ENCODE results near the gene PCNT. TPM values are rescaled to one million over a fixed set of nuclear protein-coding genes. Genes with fewer than 3 reads are reported as not detected.
"Not testable (repeated sequence)": the region's sequence is repeated elsewhere in the genome, so short reads cannot be mapped to it uniquely, and the experiment has no call there.

PCNT gene
- total RNA-seq, 2 donors from 2014 or later, result 52.8 to 63.4 TPM

DNA sequence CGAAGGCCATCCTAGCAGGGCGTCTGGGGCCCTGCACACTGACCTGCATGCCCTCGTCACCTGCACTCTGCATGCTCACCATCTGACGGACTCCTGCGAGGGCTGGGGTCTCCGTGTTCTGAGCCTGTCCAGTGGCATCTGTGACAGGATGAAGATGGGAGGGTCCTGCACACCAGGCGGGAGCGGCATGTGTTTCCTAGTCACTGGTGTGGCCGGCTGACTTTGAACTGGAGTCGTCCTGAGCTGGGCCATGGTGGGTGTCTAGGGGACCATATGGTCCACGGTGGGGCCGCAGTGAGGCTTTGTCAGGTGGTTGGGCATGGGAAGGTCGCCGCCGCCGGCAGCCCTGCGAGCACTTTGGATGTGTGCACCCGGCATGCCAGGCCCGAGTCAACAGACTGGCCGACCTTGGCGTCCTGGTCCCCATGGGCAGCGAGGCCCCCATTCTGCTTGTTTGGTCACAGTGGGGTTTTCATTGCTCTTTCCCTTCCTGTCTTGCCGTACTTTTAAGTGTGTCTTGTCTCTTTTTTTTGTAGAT lies 118.1 kb downstream of the PCNT start:
- no peak for ATAC-seq
- Mint-ChIP-seq H3K27ac (peak overlapping the region in 1 of 2 donors; percentile 54), H3K9me3 (no peaks in the 10 kb centered on the region), H3K36me3 (peaks cover 7 to 20% of the 10 kb centered on the region in 2 donors)
- no peak for DNase-seq (ENCODE audit: low spot score in 2 of 2)

DNA sequence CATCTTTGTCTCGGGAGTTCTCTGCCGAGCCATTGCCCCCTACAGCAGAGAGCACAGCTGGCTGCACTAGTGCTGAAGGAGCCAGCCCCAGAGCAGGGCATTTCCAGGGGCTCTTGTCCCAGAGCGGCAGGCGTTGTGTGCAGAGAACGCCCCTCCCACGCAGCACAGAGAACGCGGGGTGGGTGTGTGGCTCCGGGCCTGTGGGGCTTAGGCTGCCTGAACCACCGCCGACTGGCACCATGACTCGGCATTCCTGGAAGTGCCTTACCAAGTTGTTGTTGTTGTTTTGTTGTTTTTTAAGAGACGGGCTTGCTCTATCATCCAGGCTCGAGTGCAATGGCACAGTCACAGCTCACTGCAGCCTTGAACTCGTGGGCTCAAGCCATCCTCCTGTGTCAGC lies 119.0 kb downstream of the PCNT start:
- no peak for ATAC-seq
- Mint-ChIP-seq H3K27ac (peak overlapping the region; percentile 54 to 68), H3K36me3 (peaks cover 0 to 20% of the 10 kb centered on the region in 2 donors), H3K9me3 (peaks cover 0 to 4% of the 10 kb centered on the region in 2 donors)
- no peak for DNase-seq (ENCODE audit: low spot score in 2 of 2)

DNA sequence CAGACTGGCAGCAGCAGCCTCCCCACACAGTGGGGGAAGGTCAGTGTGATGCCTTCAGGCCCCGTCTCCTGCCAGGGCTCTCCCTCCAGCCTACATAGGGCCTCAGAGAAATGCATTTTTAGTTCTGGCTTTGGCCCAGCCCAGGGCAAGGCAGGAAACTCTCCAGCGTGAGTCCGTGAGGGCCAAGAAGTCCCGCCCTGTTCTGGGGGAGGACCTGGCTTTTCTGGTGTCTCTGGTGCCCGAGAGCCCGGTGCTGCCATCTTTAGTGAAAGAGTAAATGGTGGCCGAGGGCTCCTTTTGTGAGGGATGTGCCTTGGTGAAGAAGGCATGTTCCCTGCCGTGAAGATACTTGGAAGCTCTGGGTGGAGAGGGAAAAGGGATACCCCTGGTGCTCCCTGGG lies 120.0 kb downstream of the PCNT start:
- DNase-seq (ENCODE audit: low spot score in 2 of 2) (no peak), ATAC-seq (no peak)
- H3K36me3 Mint-ChIP-seq, result peaks cover 7 to 29% of the 10 kb centered on the region in 2 donors
- peak overlapping the region; percentile 39 to 54 for H3K27ac Mint-ChIP-seq
- H3K9me3 Mint-ChIP-seq, result peaks cover 5 to 9% of the 10 kb centered on the region in 2 donors

DNA sequence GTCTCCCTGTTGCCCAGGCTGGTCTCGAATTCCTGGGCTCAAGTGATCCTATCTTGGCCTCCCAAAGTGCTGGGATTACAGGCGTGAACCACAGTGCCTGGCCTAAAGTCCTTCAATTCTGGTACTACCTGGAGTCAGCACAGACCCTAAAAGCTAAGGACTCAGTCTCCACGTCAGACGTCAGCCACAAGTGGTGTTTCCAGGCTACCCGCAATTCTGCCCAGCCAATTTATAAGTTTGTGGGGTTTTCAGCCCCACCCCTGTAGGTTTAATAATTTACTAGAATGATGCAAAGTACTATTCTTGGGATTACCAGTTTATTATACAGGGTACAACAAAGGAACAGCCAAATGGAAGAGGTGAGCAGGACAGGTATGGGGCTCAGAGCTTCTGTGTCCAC lies 124.2 kb downstream of the PCNT start:
- DNase-seq (ENCODE audit: low spot score in 2 of 2) (no peak), ATAC-seq (no peak)
- Mint-ChIP-seq H3K36me3 (peaks cover 7 to 29% of the 10 kb centered on the region in 2 donors), H3K27ac (peak overlapping the region in 1 of 2 donors; percentile 60), H3K9me3 (peaks cover 5 to 9% of the 10 kb centered on the region in 2 donors)

DNA sequence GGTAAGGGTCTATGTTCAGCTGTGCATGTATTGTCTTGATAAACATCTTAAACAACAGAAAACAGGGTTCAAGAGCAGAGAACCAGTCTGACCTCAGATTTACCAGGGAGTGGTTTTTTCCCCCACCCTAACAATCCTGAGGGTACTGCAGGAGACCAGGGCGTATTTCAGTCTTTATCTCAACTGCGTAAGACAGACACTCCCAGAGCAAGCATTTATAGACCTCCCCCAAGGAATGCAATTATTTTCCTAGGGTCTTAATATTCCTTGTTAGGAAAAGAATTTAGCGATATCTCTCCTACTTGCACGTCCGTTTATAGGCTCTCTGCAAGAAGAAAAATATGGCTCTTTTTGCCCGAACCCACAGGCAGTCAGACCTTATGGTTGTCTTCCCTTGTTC lies 124.9 kb downstream of the PCNT start:
- not testable (repeated sequence) for ATAC-seq; DNase-seq (ENCODE audit: low spot score in 2 of 2)

GRCh38 chr21:46452710-46453109 lies 128.8 kb downstream of the PCNT start:
- Mint-ChIP-seq H3K27ac (no peak overlapping the region), H3K36me3 (peaks cover 10 to 29% of the 10 kb centered on the region in 2 donors), H3K9me3 (peaks cover 5 to 6% of the 10 kb centered on the region in 2 donors)
- DNase-seq (ENCODE audit: low spot score in 2 of 2), result no peak
- ATAC-seq, result no peak

More for the DNA sequence above, 124.9 kb downstream of the PCNT start:
- not testable (repeated sequence) for H3K27ac Mint-ChIP-seq, H3K9me3 Mint-ChIP-seq
- peaks cover 7 to 29% of the 10 kb centered on the region in 2 donors for H3K36me3 Mint-ChIP-seq

- ATAC-seq (no peak), DNase-seq (ENCODE audit: low spot score in 2 of 2) (no peak)
- Mint-ChIP-seq H3K27ac (no peak overlapping the region), H3K36me3 (peaks cover 9 to 17% of the 10 kb centered on the region in 2 donors), H3K9me3 (no peaks in the 10 kb centered on the region)
These were observed 130.2 kb downstream of the PCNT start for GRCh38 chr21:46454142-46454541.

- ATAC-seq (no peak), DNase-seq (ENCODE audit: low spot score in 2 of 2) (no peak)
- peaks cover 9 to 14% of the 10 kb centered on the region in 2 donors for H3K36me3 Mint-ChIP-seq
- peak overlapping the region in 1 of 2 donors; percentile 17 for H3K27ac Mint-ChIP-seq
- no peaks in the 10 kb centered on the region for H3K9me3 Mint-ChIP-seq
These were observed 130.9 kb downstream of the PCNT start for GRCh38 chr21:46454634-46455390.

DNA sequence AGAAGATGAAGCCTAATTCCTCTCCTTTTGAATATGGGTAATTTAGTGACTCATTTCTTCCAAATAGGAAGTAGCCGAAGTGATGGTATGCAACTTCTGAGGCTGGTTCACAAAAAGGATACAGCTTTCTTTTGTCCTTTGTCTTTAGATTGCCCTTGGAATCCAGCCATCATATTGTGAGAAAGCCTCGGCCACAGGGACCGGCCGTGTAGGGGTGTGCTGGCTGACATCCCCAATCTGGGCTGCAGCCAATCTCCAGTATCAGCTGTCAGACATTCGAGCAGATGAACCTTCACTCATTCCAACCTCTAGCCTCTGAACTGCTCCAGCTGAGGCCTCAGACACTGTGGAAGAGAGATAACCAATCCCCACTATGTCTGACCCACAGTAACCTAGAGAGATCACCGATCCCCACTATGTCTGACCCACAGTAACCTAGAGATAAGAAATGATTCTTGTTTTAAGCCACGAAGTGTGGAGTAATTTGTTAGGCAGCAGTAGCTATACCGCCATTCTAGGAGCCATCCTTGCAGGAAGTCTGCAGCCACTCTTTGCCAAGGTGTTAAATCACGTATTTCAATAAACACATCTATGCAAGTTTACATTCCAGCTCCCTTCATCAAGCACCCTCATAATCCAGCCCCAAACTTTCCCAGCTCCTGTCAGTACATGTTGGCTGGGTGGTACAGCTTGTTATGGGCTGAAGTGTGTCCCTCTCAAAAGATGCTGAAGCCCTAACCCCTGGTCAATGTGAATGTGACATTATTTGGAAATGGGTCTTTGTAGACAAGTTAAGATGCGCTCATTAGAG lies 131.8 kb downstream of the PCNT start:
- H3K9me3 Mint-ChIP-seq, result no peaks in the 10 kb centered on the region
- DNase-seq (ENCODE audit: low spot score in 2 of 2) (no peak), ATAC-seq (no peak)
- H3K36me3 Mint-ChIP-seq, result peaks cover 4 to 9% of the 10 kb centered on the region in 2 donors
- peak overlapping the region in 1 of 2 donors; percentile 22 for H3K27ac Mint-ChIP-seq

DNA sequence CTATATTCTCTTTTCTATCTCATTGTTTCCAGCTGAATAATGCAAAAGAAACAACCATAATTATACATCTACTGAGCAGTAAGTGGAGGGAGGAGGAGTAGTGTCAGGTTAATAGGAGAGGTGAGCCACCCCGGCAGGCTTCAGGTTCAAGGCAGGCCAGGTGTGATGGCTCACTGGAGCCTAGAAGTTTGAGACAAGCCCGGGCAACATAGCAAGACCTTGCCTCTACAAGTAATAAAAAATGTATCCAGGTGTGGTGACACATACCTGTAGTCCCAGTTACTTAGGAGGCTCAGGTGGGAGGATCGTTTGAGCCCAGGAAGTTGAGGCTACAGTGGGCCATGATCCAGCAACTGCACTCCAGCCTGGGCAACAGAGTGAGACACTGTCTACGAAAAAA lies 132.8 kb downstream of the PCNT start:
- no peak for ATAC-seq
- no peak for DNase-seq (ENCODE audit: low spot score in 2 of 2)
- Mint-ChIP-seq H3K9me3 (no peaks in the 10 kb centered on the region), H3K36me3 (peaks cover 0 to 9% of the 10 kb centered on the region in 2 donors), H3K27ac (no peak overlapping the region)

DNA sequence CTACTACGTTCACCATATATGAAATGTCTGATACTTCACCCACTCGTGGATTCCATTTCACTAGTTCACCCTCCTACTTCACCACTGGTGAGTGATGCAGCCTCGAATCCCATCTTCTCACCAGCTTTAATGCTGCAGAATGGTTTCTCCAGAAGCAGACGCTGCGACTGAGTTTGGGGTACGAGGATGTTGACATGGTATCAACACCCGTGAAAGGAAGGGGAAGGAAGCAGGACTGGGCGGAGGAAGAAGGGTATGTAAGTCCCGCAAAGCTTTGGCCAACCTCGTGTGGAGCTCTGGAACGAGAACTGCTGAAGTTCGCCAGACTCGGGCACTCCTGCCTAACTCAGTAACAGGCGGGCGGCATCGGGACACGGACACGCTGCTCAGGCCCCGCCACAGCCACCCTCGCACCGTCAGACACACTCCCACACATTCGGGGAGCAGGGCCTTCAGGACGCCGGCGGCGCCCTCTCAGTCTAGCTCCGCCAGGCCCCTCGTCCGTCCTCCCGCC lies 133.9 kb downstream of the PCNT start:
- ATAC-seq (peak; percentile 25 to 35), DNase-seq (ENCODE audit: low spot score in 2 of 2) (peak in 1 of 2 donors; percentile 42)
- Mint-ChIP-seq H3K36me3 (peaks cover 0 to 9% of the 10 kb centered on the region in 2 donors), H3K27ac (peak overlapping the region; percentile 92 to 96), H3K9me3 (no peaks in the 10 kb centered on the region)

GRCh38 chr21:46458315-46459023 lies 134.5 kb downstream of the PCNT start, which contains the start of gene DIP2A:
Gene DIP2A, plus strand, starts transcription at chr21:46458891. Its CDS starts 241 bp downstream, at chr21:46459132.
- DNase-seq (ENCODE audit: low spot score in 2 of 2), result peak; percentile 95 to 97
- peak within 1 kb of the TSS; percentile 92 to 96 for H3K27ac Mint-ChIP-seq
- peaks cover 0 to 9% of the 10 kb centered on the region in 2 donors for H3K36me3 Mint-ChIP-seq
- H3K9me3 Mint-ChIP-seq, result no peaks in the 10 kb centered on the region
- peak; percentile 97 for ATAC-seq

GRCh38 chr21:46459024-46459355 lies 135.0 kb downstream of the PCNT start:
- Mint-ChIP-seq H3K36me3 (peaks cover 0 to 9% of the 10 kb centered on the region in 2 donors), H3K9me3 (no peaks in the 10 kb centered on the region), H3K27ac (peak overlapping the region in 1 of 2 donors; percentile 92)
- no peak for ATAC-seq
- DNase-seq (ENCODE audit: low spot score in 2 of 2), result no peak

- H3K36me3 Mint-ChIP-seq, result peaks cover 0 to 9% of the 10 kb centered on the region in 2 donors
- peak overlapping the region; percentile 92 to 96 for H3K27ac Mint-ChIP-seq
- DNase-seq (ENCODE audit: low spot score in 2 of 2), result peak; percentile 23 to 56
- H3K9me3 Mint-ChIP-seq, result no peaks in the 10 kb centered on the region
- no peak for ATAC-seq
These were observed 135.6 kb downstream of the PCNT start for GRCh38 chr21:46459356-46460112.

DNA sequence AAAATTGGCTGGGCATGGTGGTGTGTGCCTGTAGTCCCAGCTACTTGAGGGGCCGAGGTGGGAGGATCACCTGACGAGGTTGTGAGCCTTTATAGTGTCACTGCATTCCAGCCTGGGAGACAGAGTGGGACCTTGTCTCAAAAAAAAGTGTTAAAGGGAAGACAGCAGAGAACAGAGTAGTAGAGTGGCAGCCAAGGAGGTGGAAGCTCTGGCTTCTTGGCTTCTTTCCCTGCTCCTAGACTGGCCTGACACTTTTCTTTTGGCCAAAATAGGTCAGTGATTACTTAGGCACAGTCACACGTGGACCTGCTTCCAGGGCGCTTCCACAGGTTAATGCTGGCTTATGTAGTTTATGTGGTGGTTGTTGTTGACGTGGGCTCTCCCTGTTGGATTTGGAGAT lies 138.0 kb downstream of the PCNT start:
- DNase-seq (ENCODE audit: low spot score in 2 of 2) (peak in 1 of 2 donors; percentile 28), ATAC-seq (no peak)
- peaks cover 5 to 9% of the 10 kb centered on the region in 2 donors for H3K36me3 Mint-ChIP-seq
- H3K27ac Mint-ChIP-seq, result no peak overlapping the region
- no peaks in the 10 kb centered on the region for H3K9me3 Mint-ChIP-seq

- H3K27ac Mint-ChIP-seq; DNase-seq (ENCODE audit: low spot score in 2 of 2); H3K36me3 Mint-ChIP-seq; H3K9me3 Mint-ChIP-seq; ATAC-seq: not testable (repeated sequence)
These were observed 141.2 kb downstream of the PCNT start for GRCh38 chr21:46465153-46465552.
